Brain pericyte (primary cell): Measurements from ENCODE around the gene NAP1L4.
"Not testable (repeated sequence)": the region's sequence is repeated elsewhere in the genome, so short reads cannot be mapped to it uniquely, and the experiment has no call there.

Source experiments
- DNase-seq: peaks from one replicate; pipeline ENCODE4 v3.0.0-alpha.2; 2012; ENCODE audit warnings: low read depth, low spot score

Gene NAP1L4

GRCh38 chr11:2937641-2938457, 54.3 kb downstream of the NAP1L4 start:
- not testable (repeated sequence) for DNase-seq

GRCh38 chr11:2934611-2935239, 57.4 kb downstream of the NAP1L4 start:
- DNase-seq = no peak

GRCh38 chr11:2934021-2934550, 58.0 kb downstream of the NAP1L4 start:
- no peak for DNase-seq

- DNase-seq = no peak
These were observed 58.6 kb downstream of the NAP1L4 start for GRCh38 chr11:2933375-2934020.

- no peak for DNase-seq
These were observed 59.3 kb downstream of the NAP1L4 start for GRCh38 chr11:2932850-2933251.

- no peak for DNase-seq
These were observed 60.1 kb downstream of the NAP1L4 start for GRCh38 chr11:2931771-2932738.

- DNase-seq = no peak
These were observed 60.7 kb downstream of the NAP1L4 start for GRCh38 chr11:2931420-2931746.

GRCh38 chr11:2930704-2931419, 61.3 kb downstream of the NAP1L4 start:
- no peak for DNase-seq

- no peak for DNase-seq
These were observed 62.0 kb downstream of the NAP1L4 start for GRCh38 chr11:2929950-2930703.

GRCh38 chr11:2929531-2929949, 62.6 kb downstream of the NAP1L4 start:
- no peak for DNase-seq

GRCh38 chr11:2928605-2929530, 63.3 kb downstream of the NAP1L4 start, which contains the start of gene PHLDA2:
PHLDA2 (minus strand) TSS chr11:2929420; CDS start chr11:2929364, 56 bp downstream.
- no peak for DNase-seq

GRCh38 chr11:2927851-2928604, 64.1 kb downstream of the NAP1L4 start:
- no peak for DNase-seq

- no peak for DNase-seq
These were observed 64.9 kb downstream of the NAP1L4 start for GRCh38 chr11:2927121-2927800.

GRCh38 chr11:2926611-2927051, 65.5 kb downstream of the NAP1L4 start:
- DNase-seq = no peak

GRCh38 chr11:2924821-2925675, 67.1 kb downstream of the NAP1L4 start:
- DNase-seq = no peak

GRCh38 chr11:2924381-2924780, 67.7 kb downstream of the NAP1L4 start:
- no peak for DNase-seq
